T follicular helper cell (primary cell): ENCODE data around the gene SKA2.
"Not testable (repeated sequence)": the region's sequence is repeated elsewhere in the genome, so short reads cannot be mapped to it uniquely, and the experiment has no call there.

Source experiments
- DNase-seq: peaks from one replicate; pipeline ENCODE4 v3.0.0-alpha.2; 2020; ENCODE audit warnings: low read depth

SKA2 gene

DNA sequence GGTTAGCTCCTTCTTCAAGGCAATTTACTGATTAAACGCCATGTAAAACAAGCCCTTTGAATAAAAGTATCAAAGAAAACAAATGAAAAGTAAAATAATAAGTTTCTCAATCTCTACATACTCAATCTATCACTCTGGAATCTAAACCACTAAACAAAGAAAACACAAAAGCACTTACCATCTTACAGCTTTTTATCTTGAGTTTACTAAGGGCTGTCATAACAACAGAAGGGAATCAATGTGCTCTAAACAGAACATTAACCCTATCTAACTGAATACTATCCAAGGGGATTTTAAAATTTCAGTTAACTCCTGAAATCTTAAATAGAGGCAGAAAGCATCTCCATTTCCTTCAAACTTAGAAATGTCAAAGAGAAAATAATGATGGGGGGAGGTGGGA lies 3.4 kb downstream of the SKA2 start:
- DNase-seq: no peak

DNA sequence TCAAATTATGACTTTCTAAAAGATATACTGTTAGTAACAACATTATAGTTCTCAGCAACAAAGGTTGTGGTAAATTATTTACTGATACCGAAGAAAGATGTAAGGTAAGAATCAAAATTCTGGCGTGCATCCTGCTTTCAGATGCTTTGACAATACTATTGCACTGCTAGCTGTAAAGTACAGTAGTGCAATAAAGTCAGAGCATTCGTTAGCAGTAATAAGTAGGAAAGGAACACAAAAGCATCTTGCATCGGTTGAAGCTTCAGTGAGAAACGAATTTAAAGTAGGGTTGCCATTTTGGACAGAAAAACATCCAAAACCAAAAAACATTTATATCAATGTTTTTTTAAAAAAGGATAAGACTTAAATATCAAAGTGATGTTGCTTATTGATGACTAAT lies 4.0 kb downstream of the SKA2 start:
- DNase-seq: no peak

DNA sequence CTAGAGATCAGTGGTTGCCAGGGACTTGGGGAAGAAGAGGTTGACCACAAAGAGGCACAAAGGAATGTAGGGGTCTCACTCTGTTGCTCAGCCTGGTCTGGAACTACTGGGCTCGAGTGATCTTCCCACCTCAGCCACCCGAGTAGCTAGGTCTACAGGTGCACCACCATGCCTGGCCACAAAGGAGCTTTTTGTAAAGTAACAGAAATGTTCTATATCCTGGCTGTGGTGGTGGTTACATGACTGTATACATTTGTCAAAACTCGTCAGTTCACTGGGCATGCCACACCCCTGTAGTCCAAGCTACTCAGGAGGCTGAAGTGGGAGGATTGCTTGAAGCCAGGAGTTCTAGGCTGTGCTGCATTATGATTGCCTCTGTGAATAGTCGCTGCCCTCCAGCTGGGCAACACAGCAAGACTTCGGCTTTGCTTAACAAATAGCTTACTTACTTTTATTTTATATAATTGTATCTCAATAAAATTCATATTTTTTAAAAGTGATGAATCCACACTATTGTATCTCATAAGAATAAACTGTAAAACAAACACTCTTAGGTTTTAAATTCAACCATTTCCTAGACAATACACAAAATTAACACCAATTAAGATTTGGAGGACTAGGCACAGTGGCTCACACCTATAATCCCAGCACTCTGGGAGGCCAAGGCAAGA lies 5.0 kb downstream of the SKA2 start:
- DNase-seq: no peak

DNA sequence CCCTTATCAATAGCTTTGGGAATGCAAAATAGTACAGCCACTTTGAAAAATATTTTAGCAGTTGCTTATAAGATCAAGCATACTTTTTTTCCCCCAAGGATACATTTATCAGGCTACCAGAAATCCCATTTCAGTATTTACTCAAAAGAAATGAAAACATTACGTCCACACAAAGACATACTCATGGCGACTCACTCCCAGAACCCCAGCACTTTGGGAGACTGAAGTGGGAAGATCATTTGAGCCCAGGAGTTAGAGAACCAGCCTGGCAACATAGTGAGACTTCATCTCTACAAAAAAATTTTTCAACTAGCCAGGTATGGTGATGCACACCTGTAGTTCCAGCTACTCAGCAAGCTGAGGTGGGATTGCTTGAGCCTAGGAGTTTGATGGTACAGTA lies 5.9 kb downstream of the SKA2 start:
- DNase-seq: no peak

DNA sequence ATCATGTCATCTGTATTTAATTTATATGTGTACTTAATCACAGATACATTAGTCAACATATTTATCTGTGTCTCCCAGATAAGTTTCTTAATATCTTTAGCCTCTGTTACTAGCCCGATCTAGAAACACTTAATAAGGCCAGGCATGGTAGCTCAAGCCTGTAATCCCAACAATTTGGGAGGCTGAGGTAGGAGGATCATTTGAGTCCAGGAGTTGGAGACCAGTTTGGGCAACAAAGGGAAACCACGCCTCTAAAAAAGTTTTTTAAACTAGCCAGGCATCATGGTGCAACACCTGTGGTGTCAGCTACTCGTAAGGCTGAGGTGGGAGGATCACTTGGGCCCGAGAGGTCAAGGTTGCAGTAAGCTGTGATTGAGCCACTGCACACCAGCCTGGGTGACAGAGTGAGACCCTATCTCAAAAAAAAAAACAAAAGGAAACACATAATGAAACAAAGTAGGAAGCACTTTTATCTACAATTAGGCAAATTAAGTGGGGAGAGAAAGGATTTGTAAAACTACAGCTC lies 9.4 kb downstream of the SKA2 start:
- no peak for DNase-seq

DNA sequence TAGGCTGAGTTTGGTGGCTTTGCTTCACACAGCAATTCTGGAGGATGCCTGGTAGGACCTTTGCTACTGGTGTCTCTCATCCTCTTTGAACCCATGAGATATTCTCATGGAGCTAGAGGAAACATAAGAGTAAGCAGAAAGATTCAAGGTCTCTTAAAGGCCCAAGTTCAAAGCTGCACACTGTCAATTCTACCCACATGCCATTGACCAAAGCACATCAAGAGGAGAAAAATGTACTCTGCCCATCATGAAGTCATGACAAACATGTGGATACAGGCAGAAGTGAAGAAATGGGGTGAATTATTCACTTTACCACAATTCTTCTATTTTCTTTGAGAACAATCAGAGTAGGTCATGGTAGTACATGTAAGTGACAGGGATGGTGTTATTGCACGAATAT lies 13.1 kb downstream of the SKA2 start:
- no peak for DNase-seq

DNA sequence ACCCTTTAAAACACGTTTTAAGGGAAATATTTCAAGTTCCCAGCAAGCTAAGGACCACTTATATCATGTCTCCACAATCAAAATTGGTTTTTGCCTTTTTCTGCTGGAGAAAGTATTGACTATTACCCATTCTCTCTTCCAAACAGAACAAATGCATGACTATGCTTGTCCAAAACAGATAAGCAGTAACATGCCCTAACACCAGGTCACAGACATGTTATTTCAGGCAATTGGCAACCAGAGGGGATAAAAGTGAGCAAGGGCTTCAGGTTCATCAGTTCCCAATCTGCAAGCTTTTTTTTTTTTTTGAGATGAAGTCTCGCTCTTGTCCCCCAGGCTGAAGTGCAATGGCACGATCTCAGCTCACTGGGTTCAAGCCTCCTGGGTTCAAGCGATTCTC lies 15.0 kb downstream of the SKA2 start:
- DNase-seq: no peak

DNA sequence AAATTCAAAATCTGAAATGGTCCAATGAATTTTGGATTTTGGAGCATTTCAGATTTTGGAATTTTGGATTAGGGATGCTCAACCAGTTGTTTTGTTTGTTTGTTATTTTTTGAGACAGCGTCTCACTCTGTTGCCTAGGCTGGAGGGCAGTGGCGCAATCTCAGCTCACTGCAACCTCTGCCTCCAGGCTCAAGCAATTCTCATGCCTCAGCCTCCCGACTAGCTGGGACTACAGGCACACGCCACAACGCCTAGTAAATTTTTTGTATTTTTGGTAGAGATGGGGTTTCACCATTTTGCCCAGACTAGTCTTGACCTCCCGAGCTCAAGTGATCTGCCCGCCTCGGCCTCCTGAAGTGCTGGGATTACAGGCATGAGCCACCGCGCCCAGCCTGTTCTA lies 16.6 kb downstream of the SKA2 start:
- DNase-seq: not testable (repeated sequence)

DNA sequence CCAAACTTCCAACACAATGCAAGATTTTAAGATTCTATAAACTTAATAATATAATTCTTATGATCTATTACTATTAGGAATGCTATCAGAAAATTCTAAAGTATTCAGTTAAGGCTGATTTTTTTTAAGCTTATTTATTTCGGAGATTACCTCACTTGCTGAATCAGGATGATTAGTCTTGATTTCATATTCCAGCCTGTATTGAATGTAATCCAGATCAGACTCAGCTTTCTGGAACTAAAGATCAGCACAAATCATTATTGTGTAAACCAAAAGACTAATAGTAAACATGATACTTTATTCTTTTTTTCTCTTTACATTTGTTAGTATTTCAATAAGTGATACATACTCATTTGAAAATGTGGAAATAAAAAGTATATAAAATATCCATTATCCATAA lies 23.9 kb downstream of the SKA2 start:
- DNase-seq: no peak

DNA sequence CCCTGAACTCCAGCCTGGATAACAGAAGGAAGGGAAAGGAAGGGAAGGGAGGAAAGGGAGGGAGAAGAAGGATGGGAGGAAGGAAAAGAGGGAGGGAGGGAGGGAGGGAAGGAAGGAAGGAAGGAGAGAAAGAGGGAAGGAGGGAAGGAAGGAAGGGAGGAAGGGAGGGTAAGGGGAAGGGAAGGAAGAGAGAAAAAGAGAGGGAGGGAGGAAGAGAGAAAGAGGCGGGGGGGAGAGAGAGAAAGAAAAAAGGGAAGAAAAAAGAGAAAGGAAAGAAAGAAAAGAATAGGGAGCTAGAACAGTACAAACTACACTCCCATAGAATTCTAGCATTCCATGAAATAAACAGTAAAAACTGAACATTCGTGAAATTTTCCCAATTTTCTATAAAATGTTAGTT lies 25.2 kb downstream of the SKA2 start:
- DNase-seq: no peak

DNA sequence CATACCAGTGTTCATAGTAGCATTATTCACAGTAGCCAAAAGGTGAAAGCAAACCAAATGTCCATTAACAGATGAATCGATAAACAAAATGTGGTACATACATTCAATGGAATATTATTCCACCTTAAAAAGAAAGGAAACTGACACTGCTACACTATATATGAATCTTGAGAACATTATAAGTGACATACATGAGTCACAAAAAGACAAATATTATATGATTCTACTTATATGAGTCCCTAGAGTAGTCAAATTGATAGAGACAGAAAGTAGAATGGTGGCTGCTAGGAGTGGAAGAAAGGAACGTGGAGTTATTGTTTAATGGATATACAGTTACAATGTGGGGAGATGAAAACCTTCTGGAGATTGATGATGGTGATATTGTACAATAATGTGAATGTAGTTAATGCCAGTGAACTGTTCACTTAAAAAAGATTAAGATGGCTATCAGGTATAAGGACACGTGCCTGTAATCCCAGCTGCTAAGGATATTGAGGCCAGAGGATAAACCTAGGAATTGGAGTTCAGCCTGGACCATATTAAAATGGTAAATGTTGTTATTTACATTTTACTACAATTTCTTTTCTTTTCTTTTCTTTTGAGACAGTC lies 28.1 kb downstream of the SKA2 start:
- no peak for DNase-seq

DNA sequence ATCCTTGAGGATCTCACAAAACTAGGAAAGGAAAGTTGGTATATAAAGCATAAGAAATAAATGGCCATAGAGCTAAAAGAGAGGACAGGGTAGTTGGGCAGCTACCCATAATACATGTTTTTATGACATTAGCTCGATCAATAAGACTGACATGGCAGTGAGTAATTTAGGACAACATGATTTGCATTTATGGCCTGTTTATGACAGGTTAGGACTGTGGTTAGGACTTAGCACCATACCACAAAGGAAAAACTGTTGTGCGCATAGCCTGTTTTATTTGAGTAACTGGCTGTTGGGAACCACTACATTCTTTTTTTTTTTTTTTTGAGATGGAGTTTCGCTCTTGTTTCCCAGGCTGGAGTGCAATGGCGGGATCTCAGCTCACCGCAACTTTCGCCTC lies 30.3 kb downstream of the SKA2 start:
- DNase-seq: no peak

DNA sequence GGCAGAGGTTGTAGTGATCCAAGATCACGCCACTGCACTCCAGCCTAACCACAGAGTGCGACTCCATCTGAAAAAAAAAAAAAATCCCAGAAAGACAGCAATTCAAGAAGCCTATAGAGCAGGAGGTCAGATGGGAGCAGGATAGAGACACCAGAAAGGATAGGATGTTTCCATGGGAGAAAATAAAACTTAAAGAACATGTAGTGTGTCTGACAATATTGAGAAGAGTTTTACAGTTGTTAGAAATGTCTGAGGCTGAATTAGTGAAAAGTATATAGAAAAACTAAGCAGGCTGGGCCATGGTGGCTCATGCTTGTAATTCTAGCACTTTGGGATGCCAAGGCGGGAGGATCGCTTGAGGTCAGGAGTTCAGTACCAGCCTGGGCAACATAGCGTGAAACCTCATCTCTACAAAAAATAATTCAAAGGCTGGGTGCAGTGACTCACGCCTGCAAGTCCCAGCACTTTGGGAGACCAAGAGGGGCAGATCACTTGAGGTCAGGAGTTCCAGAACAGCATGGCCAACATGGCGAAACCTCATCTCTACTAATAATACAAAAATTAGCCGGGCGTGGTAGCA lies 33.0 kb downstream of the SKA2 start:
- DNase-seq: no peak

DNA sequence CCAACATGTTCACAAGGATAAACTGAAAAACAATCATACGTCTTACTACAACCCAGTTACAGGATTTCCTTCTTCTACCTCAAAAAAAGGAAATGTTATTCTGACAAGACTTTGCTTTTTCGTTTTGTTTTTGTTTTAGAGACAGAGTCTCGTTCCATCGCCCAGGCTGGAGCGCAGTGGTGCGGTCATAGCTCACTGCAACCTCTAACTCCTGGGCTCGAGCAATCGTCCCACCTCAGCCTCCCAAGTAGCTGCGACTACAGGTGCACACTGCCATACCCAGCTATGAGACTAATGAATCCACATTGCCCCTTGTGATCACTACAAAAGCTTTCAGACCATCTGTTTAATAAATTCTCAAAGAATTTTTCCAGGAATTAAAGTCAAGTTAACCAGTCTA lies 39.5 kb downstream of the SKA2 start:
- DNase-seq: no peak

DNA sequence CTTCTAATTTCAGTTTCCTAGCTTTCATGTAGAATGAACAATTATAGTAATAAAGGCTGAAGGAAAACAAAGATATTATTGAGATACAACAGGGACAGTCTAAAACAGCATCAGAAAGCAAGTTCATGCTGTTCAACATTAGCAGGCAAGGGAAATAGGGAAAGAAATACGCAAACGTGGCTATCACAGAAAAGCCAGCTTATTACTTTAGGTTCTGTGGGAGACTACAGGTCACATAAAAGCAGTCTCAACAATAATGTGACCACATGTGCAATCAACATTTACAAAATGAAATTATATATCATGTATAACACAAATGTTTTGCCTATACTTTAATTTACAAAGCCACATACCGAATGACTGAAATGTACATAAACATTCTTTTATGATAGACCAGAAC lies 43.4 kb downstream of the SKA2 start:
- no peak for DNase-seq

DNA sequence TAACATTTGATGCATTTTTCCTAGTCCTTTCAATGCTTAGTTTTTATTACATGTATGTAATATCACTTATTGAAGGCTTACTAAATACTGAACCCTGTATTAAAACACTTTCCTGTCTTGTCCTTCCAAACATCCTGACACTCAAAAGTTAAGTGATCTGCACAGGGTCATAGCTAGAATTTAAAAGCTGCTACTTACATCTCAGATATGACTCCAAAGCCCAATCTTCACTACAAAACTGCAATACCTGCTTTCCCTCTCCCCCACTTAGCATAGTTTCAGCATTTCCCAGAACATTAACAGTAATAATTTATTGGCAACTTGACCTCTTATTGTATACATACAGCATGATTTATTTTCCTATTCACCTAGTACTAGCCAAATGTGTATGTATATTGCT lies 44.0 kb downstream of the SKA2 start:
- no peak for DNase-seq

DNA sequence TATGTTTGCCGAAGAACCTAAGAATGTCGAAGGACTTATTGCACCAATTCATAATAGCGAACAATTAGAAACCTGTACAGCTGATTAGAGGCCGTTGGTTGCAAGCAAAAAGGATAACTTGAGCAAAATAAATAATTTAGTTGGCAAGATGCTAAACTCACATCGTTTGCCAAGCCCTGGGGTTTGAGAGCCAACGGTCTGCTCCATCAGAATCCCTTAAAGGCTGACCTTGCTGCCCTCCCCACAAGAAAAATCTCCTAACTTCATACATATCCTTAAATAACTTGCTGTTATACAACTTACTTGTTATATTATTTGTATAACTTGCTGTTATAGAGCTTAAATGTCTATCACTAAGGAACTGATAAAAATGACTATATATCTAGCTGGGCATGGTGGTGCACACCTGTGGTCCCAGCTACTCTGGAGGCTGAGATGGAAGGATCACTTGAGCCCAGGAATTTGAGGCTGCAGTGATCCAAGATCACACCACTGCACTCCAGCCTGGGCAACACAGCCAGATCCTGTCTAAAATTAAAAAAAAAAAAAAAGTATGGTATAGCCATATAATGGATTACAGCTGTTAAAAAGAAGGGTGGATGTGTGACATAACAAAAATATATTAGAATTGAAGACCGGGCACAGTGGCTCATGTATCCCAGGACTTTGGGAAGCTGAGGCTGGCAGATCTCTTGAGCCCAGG lies 46.4 kb downstream of the SKA2 start:
- DNase-seq: no peak

DNA sequence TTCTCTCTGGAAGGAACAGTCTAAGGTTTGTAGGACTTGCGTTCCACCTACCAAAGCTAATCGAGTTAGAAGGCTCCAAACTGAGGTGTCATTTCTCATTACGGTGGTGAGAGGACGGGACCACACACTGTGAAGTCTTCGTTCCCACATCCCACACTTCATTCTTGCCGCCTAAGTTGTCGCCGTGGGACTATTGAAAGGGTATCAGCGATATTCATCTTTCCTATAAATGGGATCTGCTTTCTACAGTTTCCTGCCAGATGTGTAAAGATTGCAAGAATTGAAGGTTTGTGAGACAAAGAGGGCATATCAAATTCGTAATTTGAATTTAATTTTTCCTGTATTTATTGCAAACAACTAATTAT lies 47.7 kb downstream of the SKA2 start:
- no peak for DNase-seq

DNA sequence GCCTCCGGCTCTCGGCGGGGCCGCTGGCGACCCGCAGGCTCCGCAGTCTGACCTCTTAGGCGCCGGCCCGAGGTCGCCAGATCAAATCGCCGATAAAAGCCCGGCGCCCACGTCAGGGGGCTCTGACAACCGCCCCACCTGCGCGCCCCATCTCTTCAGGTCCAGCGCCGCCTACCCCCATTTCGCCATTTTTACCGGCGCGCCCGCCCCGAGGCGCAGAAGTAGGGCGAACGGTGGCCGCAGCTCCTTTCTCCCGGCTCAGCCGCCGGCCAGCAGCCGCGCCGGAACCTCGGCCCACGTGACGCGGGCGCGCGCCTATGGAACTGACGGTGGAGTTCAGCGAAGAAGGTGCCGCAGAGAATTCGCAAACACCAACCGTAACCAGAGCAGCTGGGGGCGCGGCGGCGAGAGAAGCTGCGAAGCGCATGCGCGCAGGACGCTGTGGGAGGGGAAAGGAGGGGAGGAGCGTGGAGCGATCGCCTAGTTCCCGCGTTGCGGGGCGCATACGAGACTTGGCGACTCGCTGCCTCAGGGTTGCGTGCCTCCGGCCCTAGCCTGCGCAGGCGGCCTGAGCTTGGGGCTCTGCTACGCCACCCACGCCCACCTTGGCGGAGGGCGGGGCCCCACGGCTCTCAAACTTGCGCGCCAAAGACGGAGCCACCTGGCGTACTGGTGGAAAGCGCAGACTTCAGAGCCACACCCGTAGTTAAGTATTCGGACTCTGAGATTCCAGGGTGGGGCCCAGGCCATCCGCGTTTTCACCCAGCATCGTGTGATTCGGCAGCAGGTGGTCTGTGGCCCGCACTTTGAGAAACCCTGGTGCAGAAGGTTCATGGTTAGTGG lies 48.3 kb downstream of the SKA2 start, which contains the start of gene TRIM37:
Gene TRIM37 (minus strand): TSS at position 418 of the 843 bp plus-strand sequence. CDS start 419 bp downstream, outside the sequence.
- peak; percentile 98 for DNase-seq

DNA sequence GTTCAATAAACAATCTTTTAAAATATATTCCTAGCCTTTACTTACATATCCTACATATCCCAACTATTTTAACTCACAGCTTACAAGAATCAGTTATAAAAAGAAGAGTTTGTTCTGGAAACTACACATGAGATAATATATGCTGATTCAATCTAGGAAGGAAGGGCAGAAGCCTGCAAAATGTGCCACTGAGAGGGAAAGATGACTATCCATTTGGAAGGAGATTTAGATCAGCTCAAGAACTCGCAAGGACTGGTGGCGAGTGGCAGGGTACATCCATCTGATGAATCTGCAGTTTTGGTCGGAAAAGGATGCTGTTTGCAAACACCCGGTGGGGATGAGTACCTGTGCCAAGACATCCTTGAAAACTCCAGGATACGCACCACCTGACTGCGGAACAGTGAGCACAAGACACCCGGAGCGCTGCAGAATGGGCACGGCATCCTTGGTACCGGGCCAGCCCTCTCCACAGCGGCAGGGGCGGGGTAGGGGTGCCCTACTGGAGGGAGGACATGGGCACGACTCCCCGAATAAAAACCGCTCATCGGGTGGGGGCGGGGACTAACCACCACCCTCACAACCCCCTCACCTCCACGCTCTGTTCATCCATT lies 49.0 kb downstream of the SKA2 start:
- DNase-seq: peak; percentile 72

DNA sequence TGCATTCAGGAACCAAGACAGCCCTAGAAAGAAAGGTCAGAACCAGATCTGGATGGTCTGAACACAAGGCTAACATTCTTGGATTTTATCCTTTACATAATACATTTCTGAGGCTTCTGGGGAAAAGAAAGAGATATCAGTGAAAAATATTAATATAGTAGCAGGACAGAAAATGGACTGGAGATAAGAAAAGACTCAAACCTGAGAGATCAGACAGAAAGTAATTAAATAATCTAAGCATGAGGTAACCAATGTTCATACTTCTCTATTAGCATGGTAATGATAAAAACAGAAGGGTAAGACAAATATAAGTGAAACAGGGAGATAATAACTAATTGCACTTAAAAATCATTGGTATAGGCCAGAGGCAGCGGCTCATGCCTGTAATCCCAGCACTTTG lies 53.8 kb downstream of the SKA2 start:
- no peak for DNase-seq

DNA sequence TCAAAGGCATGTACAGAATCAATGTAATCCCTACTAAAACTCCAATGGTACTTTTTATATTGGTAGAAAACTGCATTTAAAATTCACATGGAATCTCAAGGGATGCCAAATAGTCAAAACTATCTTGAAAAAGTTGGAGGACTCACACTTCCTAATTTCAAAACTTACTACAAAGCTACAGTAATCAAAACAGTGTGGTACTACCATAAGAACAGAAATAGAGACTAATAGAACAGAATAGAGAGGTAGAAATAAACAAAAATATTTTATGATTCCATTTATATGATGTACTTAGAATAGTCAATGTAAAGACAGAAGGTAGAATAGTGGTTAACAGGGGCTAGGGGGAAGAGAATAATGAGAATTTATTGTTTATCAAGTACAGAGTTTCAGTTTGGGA lies 57.1 kb downstream of the SKA2 start:
- no peak for DNase-seq
